Stimulated activated naive CD8-positive, alpha-beta T cell treated with anti-CD3 and anti-CD28 coated beads, Interleukin-15, amount 100 ng/mL, for 72 hours (primary cell): ENCODE data around the gene PLEKHJ1.
A peak's percentile ranks its signal among the peaks of the same experiment; 100 is the strongest.
"Not testable (repeated sequence)": the region's sequence is repeated elsewhere in the genome, so short reads cannot be mapped to it uniquely, and the experiment has no call there.

ENCODE experiments used
- ATAC-seq: fragments of 150-1000 bp; cut with Tn5 transposase; 2 replicates; pipeline ENCODE4 v1.10.0; 2021; ENCODE audit warnings: mild to moderate bottlenecking, moderate library complexity
- DNase-seq, 2 donors: peaks; one replicate each; pipeline ENCODE4 v3.0.0; 2021 to 2022
- H3K27ac Mint-ChIP-seq, 2 donors: one replicate each; pipeline ENCODE4 v1.8.0; 2022; ENCODE audit warnings: mild to moderate bottlenecking in 2 of 2, mixed read lengths in 2 of 2, moderate library complexity in 2 of 2
- H3K27me3 Mint-ChIP-seq: one replicate; pipeline ENCODE4 v1.8.0; 2022; ENCODE audit warnings: mixed read lengths
- H3K4me1 Mint-ChIP-seq: one replicate; pipeline ENCODE4 v1.8.0; 2022; ENCODE audit warnings: mild to moderate bottlenecking, mixed read lengths
- H3K4me3 Mint-ChIP-seq, 2 donors: one replicate each; pipeline ENCODE4 v1.8.0; 2022; ENCODE audit warnings: mild to moderate bottlenecking in 2 of 2, mixed read lengths in 2 of 2, moderate library complexity in 1 of 2
- H3K9me3 Mint-ChIP-seq, 2 donors: one replicate each; pipeline ENCODE4 v1.8.0; 2022; ENCODE audit warnings: mixed read lengths in 2 of 2

The PLEKHJ1 gene

DNA sequence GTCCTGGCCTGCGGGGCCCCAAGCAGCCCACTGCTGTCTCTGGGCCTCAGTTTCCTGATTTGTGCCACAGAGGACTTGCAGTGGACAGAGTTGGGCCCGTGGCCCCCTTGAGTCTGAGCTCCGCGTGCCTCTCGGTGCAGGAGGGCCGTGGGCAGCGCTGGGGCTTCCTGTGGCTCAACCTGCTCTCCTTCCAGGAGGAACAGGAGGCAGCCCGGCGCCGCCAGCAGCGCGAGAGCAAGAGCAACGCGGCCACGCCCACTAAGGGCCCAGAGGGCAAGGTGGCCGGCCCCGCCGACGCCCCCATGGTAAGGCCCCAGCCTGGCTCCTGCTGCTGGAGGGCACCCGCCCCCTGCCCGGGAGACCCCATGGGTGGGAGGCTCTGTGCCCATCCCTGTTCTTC lies 25.9 kb downstream of the PLEKHJ1 start:
- ATAC-seq, result no peak
- Mint-ChIP-seq H3K27me3 (no peaks in the 10 kb centered on the region), H3K4me3 (no peak overlapping the region)

DNA sequence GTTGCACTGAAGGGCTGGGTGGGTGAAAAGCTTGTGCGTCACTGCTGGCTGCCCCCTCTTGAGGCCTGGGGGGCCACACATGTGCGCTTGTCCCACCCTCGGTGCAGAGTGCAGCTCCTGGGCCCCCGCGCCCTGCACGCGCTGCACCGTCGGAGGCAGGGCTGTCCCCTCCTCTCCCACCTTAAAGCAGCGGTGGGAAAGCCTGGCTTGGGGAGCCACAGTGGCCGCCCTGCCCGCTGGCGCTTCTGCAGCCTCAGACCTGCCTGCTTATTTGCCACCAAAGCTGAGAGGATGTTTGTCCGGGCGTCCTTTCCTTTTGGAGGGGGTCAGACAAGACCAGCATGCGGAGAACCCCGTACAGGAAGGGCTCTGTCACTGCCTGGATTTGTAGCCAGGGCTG lies 26.7 kb downstream of the PLEKHJ1 start:
- H3K27ac Mint-ChIP-seq, result no peak overlapping the region
- DNase-seq (no peak), ATAC-seq (no peak)
- H3K9me3 Mint-ChIP-seq, result no peaks in the 10 kb centered on the region
- H3K4me3 Mint-ChIP-seq, result no peak overlapping the region
- H3K4me1 Mint-ChIP-seq, result peaks cover 10% of the 10 kb centered on the region
- H3K27me3 Mint-ChIP-seq, result no peaks in the 10 kb centered on the region

More for the DNA sequence above, 25.9 kb downstream of the PLEKHJ1 start:
- DNase-seq, result no peak
- Mint-ChIP-seq H3K4me1 (peaks cover 18% of the 10 kb centered on the region), H3K9me3 (no peaks in the 10 kb centered on the region), H3K27ac (peak overlapping the region in 1 of 2 donors; percentile 59)

DNA sequence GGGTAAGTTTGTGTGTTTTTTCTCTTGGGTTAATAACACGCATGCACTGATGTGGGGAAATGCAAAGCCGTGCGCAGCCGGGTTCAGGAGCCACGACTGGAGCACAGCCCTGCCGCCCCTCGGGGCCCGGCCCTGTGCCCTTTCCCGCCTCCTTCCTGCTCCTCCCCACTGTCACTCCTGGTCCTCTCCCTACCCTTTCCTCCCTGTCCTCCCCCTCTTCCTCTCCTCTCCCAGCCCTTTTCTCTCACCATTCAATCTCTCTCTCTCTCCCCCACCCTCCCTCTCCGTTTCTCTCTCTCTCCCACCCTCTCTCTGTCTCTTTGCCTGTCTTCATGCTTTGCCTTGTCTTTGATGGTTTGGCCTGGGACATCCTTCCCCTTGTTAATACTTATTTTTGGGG lies 27.2 kb downstream of the PLEKHJ1 start:
- H3K9me3 Mint-ChIP-seq, result no peaks in the 10 kb centered on the region
- H3K27ac Mint-ChIP-seq, result peak overlapping the region in 1 of 2 donors; percentile 80
- no peak for DNase-seq
- H3K27me3 Mint-ChIP-seq, result no peaks in the 10 kb centered on the region
- H3K4me3 Mint-ChIP-seq, result no peak overlapping the region
- ATAC-seq, result no peak
- peaks cover 8% of the 10 kb centered on the region for H3K4me1 Mint-ChIP-seq

DNA sequence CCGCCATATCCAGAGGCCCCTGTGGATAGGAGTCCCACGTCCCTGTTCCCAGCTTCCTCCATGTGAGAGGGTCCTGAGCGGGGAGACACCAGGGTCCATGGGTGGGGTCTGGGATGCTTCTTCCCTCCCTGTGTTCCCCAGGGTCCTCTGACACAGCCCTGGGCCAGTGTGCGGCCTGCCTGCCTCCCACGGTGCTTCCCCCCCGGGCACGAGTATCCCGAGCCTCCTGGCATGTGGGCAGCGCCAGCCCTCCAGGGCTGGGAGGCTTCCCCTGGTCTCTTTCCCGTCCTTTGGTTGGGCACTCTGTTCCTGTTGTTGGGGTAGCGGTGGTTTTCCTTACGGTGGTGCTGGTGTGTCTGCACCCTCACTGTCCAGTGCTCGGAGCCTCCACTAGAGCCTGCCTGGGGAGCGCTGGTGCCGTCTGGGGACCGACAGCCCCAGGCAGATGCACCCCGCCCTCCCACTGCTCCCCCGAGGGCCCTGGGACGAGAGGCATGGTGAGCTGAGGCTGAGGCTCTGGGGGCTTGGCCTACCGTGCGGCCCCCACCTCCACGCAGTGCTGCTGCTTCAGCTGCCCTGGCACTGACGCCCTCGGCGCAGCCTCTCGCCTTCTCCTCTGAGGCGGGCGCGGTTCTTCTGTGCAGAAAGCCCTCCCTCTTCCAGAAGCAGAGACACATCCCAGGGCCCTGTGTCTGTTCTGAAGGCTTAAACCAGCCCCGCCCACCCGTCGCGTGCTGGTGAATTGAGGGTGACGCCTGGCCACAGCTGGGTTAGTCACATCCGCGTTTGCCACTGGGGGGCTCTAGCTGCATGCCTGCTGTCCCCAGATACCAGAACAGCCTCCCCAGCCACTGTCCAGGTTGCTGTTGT lies 27.9 kb downstream of the PLEKHJ1 start:
- no peak overlapping the region for H3K4me3 Mint-ChIP-seq
- H3K27me3 Mint-ChIP-seq, result no peaks in the 10 kb centered on the region
- H3K4me1 Mint-ChIP-seq, result peaks cover 2% of the 10 kb centered on the region
- DNase-seq, result no peak
- H3K9me3 Mint-ChIP-seq, result no peaks in the 10 kb centered on the region
- H3K27ac Mint-ChIP-seq, result no peak overlapping the region
- ATAC-seq, result peak; percentile 39

DNA sequence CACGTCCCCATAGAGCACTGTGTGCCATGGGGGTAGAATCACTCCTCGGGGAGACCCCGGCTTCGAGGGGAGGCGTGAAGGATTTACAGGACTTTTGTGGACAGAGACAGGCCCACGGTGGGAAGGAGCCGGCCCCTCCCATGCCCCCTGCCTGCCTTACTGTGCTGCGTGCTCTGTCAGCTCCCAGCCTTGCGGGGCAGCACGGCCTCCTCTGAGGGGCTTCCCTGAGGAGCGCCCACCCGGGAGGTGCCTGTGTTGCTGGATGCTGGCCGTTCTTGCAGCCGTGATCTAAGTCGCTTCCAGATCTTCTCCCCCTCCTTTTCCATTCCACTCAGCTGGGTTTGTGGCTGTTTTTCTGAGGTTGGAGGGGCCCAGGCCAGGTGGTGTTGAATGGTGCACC lies 29.1 kb downstream of the PLEKHJ1 start:
- H3K27ac Mint-ChIP-seq, result no peak overlapping the region
- no peak for ATAC-seq
- H3K27me3 Mint-ChIP-seq, result no peaks in the 10 kb centered on the region

DNA sequence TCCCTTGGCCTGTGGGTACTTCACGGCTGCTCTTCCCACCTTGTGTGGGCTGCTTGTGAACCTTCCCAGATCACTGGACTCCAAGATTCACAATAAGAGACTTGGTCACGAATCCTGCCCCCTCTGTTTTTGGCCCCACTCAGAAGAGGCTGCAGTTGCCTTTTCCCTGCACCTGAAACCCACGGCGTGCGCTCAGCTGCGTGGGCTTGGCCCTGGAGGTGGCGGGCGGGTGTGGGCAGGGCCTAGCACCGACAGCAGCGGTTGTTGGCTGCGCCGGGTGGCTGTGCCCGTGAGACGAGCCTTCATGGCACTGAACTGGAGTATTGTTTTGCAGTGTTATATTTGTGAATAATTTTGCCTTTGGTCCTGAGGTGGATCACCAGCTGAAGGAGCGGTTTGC lies 33.8 kb downstream of the PLEKHJ1 start:
- H3K27ac Mint-ChIP-seq, result peak overlapping the region in 1 of 2 donors; percentile 19
- peaks cover 15% of the 10 kb centered on the region for H3K4me1 Mint-ChIP-seq
- H3K9me3 Mint-ChIP-seq, result no peaks in the 10 kb centered on the region
- no peak for ATAC-seq
- no peaks in the 10 kb centered on the region for H3K27me3 Mint-ChIP-seq
- no peak overlapping the region for H3K4me3 Mint-ChIP-seq
- no peak for DNase-seq

More for the DNA sequence above, 29.1 kb downstream of the PLEKHJ1 start:
- peaks cover 1% of the 10 kb centered on the region for H3K4me1 Mint-ChIP-seq
- no peak for DNase-seq
- H3K9me3 Mint-ChIP-seq, result no peaks in the 10 kb centered on the region
- no peak overlapping the region for H3K4me3 Mint-ChIP-seq

DNA sequence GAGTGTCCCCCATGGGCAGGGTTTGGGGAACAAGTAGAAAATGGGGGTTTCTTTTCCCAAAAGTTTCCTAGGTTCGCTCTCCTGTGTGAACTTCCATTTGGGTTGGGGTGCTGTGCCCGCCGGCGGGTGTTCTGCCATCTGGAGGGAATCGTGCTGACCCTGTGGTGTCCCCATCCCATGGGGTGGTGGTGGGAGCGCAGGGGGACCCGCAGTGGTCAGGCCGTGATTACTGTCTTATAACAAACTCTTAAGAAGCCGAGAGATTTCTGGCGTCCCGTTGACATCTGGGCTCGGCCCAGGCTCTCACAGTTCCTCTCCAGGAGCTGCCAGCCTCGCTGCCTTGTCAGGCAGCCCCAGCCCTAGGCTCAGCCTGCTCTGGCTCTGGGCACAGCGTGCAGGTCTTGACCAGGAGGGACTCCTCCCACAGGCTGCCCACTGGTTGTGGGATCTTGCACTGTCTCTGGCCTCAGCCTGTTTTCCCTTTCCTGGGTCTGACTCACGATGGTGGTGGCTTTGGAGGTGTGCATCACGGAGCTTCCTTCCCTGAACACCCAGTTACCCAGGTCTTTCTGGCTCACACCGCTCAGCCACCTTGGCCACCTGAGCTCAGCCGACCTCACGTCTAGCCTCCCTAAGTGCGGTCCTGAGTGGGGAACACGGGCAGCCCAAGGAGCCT lies 34.5 kb downstream of the PLEKHJ1 start:
- H3K27ac Mint-ChIP-seq, result peak overlapping the region in 1 of 2 donors; percentile 72
- DNase-seq, result no peak

DNA sequence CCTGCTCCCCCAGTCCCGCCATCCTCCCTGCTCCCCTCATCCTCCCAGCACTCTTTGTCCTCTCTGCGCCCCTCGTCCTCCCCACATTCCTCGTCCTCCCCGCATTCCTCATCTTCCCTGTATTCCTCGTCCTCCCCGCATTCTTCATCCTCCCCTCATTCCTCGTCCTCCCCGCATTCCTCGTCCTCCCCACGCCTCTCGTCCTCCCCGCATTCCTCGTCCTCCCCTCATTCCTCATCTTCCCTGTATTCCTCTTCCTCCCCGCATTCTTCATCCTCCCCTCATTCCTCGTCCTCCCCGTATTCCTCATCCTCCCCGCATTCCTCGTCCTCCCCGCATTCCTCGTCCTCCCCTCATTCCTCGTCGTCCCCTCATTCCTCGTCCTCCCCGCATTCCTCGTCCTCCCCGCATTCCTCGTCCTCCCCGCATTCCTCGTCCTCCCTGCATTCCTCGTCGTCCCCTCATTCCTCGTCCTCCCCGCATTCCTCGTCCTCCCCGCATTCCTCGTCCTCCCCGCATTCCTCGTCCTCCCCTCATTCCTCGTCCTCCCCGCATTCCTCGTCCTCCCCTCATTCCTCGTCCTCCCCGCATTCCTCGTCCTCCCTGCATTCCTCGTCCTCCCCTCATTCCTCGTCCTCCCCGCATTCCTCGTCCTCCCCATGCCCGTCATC lies 35.4 kb downstream of the PLEKHJ1 start:
- not testable (repeated sequence) for DNase-seq, H3K9me3 Mint-ChIP-seq, H3K4me3 Mint-ChIP-seq, ATAC-seq, H3K27me3 Mint-ChIP-seq
- Mint-ChIP-seq H3K4me1 (peaks cover 19% of the 10 kb centered on the region), H3K27ac (peak overlapping the region in 1 of 2 donors; percentile 67)

More for the DNA sequence above, 34.5 kb downstream of the PLEKHJ1 start:
- peaks cover 19% of the 10 kb centered on the region for H3K4me1 Mint-ChIP-seq
- H3K4me3 Mint-ChIP-seq, result no peak overlapping the region
- H3K9me3 Mint-ChIP-seq, result no peaks in the 10 kb centered on the region
- ATAC-seq, result no peak
- no peaks in the 10 kb centered on the region for H3K27me3 Mint-ChIP-seq

DNA sequence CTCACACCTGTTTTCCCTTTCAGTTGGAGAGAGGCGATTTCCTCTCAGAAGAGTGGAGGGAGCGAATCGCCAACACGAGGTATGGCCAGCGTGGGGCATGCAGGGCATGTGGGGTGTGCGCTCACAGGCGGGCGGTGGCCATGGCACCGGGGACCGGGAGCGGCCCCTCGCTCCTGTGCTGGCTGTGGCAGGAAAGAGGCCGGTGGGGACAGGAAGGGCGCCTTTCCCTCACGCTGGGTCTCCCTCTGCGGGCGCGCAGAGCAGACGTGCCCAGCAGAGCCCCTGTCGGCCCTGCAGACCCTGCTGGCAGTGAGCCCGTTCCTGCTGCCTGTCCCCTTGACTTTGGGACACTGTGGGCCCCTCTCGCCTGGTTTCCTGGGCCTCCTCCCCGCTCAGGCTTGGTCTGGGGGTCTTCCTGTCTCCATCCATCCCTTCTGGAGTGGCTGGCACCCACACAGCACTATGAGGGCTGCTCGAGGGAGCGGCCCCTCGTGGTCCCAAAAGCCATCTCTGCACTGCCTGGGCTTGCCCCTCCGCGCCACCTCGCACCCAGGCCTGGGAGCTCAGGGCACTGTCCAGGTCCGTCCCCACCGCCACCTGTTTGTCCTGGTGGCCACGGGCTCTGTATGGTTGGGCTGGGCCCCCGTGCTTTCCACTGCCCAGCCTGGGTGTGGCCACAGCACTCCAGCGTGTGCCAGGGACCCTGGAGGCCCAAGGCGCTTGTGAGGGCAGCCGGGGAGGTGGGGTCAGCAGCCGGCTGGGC lies 36.1 kb downstream of the PLEKHJ1 start:
- Mint-ChIP-seq H3K4me3 (no peak overlapping the region), H3K9me3 (no peaks in the 10 kb centered on the region), H3K4me1 (peaks cover 19% of the 10 kb centered on the region), H3K27ac (peak overlapping the region in 1 of 2 donors; percentile 67), H3K27me3 (no peaks in the 10 kb centered on the region)
- DNase-seq (no peak), ATAC-seq (no peak)

DNA sequence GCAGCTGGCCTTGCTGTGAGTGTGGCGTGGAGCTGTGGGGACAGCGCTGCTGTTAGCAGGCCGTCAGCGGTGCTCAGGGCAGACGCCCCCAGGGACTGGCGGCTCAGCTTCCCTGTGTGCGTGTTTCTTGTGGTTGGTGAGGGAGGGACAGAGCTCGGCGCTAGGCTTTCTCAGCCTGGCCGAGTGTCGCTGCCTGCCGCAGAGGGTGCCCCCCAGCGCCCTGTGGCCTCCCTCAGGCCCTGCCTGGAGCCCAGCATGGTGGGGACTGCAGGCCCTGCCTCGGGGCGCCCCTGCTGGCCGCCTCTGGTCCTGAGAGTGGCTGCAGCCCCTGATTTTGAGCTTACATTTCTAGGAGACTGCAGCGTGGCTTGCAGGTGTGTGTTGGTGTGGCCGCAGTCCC lies 36.9 kb downstream of the PLEKHJ1 start:
- DNase-seq, result no peak

DNA sequence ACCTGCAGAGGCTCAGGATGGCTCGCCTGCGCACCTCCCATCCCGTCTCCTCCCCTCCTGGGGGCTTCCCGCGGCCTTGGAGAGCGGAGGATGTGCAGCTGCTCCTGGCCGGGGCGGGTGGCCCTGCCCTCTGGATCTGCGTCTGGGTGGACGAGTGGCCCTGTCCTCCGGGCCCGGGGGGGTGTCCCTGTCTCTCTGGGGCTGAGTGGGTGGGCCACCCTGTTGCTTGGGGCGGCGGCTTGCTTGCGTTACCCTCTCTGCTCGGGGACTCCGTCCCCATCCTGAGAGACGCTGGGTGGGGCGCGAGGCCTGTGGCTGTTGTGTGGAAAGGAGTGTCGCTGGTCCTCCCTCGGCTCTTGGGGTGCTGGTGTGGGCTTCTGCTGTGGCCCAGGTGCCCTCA lies 37.8 kb downstream of the PLEKHJ1 start:
- Mint-ChIP-seq H3K9me3 (no peaks in the 10 kb centered on the region), H3K27me3 (no peaks in the 10 kb centered on the region), H3K4me1 (peaks cover 22% of the 10 kb centered on the region), H3K4me3 (no peak overlapping the region), H3K27ac (no peak overlapping the region)
- no peak for ATAC-seq
- no peak for DNase-seq

More for the DNA sequence above, 36.9 kb downstream of the PLEKHJ1 start:
- H3K4me3 Mint-ChIP-seq, result no peak overlapping the region
- peaks cover 19% of the 10 kb centered on the region for H3K4me1 Mint-ChIP-seq
- H3K9me3 Mint-ChIP-seq, result no peaks in the 10 kb centered on the region
- peak overlapping the region in 1 of 2 donors; percentile 95 for H3K27ac Mint-ChIP-seq
- H3K27me3 Mint-ChIP-seq, result no peaks in the 10 kb centered on the region
- no peak for ATAC-seq

DNA sequence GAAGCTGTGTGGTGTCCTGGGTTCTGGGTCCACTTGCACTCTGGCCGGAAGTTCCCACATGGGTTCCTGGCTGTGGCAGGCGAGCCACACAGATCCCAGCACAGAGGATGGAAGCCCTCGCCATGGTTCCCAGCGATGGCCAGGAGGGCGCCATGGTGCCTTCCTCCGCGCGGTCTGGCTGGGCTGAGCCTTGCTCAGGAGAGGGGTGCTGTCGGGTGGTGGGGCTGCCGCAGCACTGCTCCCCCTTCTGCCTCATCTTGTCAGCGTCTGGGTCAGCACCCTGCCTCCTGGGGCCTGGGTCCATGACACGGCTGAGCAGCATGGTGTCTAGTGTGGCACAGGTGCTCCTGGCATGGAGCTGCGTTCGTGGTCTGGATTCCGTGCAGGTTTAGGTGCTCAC lies 38.9 kb downstream of the PLEKHJ1 start:
- DNase-seq, result no peak
- peak overlapping the region; percentile 76 to 89 for H3K27ac Mint-ChIP-seq

DNA sequence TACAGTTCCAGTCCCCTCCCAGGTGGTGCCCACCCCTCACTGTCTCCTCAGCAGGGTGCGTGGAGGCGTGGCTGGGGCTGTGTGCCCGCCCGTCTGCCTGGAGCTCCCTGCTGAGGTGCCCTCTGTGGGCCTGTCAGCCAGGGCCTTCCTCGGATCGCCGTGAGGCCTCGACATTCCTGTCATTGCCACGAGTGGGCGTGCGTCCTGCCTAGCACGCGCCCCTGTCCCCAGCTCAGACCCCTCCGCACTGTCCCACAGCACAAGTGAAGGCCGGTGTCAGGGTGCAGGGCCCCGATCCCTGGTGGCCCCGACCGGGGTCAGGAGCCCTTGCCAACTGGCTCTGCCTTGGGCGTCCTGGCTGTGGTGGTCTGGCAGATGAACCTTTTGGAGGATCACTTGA lies 40.2 kb downstream of the PLEKHJ1 start:
- Mint-ChIP-seq H3K27me3 (no peaks in the 10 kb centered on the region), H3K4me1 (peaks cover 13% of the 10 kb centered on the region), H3K9me3 (no peaks in the 10 kb centered on the region), H3K27ac (peak overlapping the region in 1 of 2 donors; percentile 6), H3K4me3 (no peak overlapping the region)
- no peak for DNase-seq
- ATAC-seq, result no peak

More for the DNA sequence above, 38.9 kb downstream of the PLEKHJ1 start:
- Mint-ChIP-seq H3K9me3 (no peaks in the 10 kb centered on the region), H3K4me1 (peaks cover 23% of the 10 kb centered on the region), H3K27me3 (no peaks in the 10 kb centered on the region), H3K4me3 (no peak overlapping the region)
- ATAC-seq, result no peak

DNA sequence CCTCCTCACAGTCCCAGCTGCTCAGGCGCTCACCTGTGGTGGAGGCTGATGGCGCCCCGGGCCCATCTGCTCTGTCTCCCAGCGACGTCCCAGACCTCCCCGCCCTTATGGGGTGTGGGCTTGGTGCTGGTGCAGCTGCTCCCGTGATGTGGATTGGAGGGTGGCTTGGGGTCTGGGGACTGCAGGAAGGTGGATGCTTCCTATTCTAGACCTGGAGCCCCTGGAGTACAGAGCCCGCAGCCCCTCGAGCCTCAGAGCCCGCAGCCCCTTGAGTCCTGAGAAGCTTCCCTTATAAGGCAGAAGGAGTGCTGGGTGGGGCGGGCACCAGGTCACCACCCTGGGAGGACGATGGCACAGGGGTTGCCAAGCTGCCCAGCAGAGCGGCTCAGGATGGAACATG lies 40.8 kb downstream of the PLEKHJ1 start:
- no peak overlapping the region for H3K4me3 Mint-ChIP-seq
- DNase-seq (no peak), ATAC-seq (no peak)
- H3K27me3 Mint-ChIP-seq, result no peaks in the 10 kb centered on the region
- no peak overlapping the region for H3K27ac Mint-ChIP-seq
- H3K9me3 Mint-ChIP-seq, result no peaks in the 10 kb centered on the region
- H3K4me1 Mint-ChIP-seq, result peaks cover 13% of the 10 kb centered on the region

DNA sequence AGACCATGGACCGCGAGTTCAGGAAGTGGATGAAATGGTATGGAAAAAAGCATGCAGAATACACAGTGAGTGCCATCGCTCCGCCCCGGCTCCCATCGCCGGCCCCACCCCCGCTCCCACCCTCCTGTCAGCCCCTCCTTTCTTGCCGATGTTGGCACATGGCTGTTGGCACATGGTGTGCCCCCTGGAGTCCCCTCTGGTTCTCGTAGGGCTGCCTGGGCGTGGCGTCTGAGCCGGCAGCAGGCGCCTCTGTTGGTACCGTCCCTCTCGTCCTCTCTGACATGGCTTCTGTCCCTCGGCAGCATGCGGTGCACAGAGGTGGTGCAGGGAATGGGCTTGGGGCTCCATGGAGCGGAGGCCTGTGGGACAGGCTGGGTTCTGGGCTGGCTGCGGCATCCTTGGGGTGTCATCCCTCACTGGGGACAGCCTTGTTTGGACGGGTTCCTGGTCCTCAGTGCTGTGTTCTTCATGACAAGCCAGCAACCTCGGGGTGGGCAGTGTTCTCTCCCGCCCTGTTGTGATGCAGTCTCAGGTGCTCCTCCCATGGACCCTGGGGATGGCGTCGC lies 41.5 kb downstream of the PLEKHJ1 start:
- Mint-ChIP-seq H3K27me3 (no peaks in the 10 kb centered on the region), H3K4me1 (peaks cover 13% of the 10 kb centered on the region), H3K9me3 (no peaks in the 10 kb centered on the region), H3K4me3 (no peak overlapping the region), H3K27ac (peak overlapping the region in 1 of 2 donors; percentile 71)
- ATAC-seq (no peak), DNase-seq (no peak)
